A673 (cell line): ENCODE results near the gene MTO1.
"Not testable (repeated sequence)": the region's sequence is repeated elsewhere in the genome, so short reads cannot be mapped to it uniquely, and the experiment has no call there.

Source experiments
- CTCF ChIP-seq: fragments of 300-800, 200-600 bp; sonication (generic); conservative IDR thresholded peaks from 2 replicates; pipeline ENCODE4 v1.5.1; 2017; ENCODE audit warnings: low read depth, mild to moderate bottlenecking, antibody characterized with exemption, low read length, moderate library complexity, mixed read lengths
- EZH2 ChIP-seq: fragments of 200-600 bp; sonication (generic); IDR thresholded peaks from 2 replicates; pipeline ENCODE4 v1.6.1; 2017; ENCODE audit warnings: borderline replicate concordance, low read depth, mild to moderate bottlenecking, mixed read lengths, antibody characterized with exemption, low read length; ENCODE audit not compliant: poor library complexity, severe bottlenecking

GRCh38 chr6:73518100-73518981 is 56.8 kb downstream of the MTO1 start:
- not testable (repeated sequence) for TF ChIP-seq CTCF, EZH2
